Tibial artery (tissue), 4 donors: Measurements from ENCODE around the gene MORN4.

Experiments used
- DNase-seq, 2 donors: peaks; one replicate each; pipeline ENCODE4 v3.0.0-alpha.2; 2019
- H3K27ac ChIP-seq, 2 donors: fragments of 200-600 bp; sonication (generic) in 1 of 2; 1 replicate in 1 of 2; 2 replicates in 1 of 2; pipeline ENCODE4 v1.5.1; 2018 to 2019; ENCODE audit warnings: mild to moderate bottlenecking in 1 of 2
- H3K27me3 ChIP-seq, 2 donors: fragments of 200-600 bp; sonication (generic) in 1 of 2; one replicate each; pipeline versions ENCODE4 v1.5.1 to v1.6.0; 2016 to 2019
- H3K36me3 ChIP-seq, 3 donors: fragments of 200-600 bp; sonication (generic) in 2 of 3; one replicate each; pipeline ENCODE4 v1.5.1; 2016 to 2019; ENCODE audit warnings: mild to moderate bottlenecking in 2 of 3
- H3K4me1 ChIP-seq, 4 donors: fragments of 200-600 bp; sonication (generic) in 2 of 4; 1 replicate in 3 of 4; 2 replicates in 1 of 4; pipeline ENCODE4 v1.5.1; 2016 to 2019
- H3K4me3 ChIP-seq, 2 donors: fragments of 200-600 bp; sonication (generic) in 1 of 2; 1 replicate in 1 of 2; 2 replicates in 1 of 2; pipeline ENCODE4 v1.5.1; 2018 to 2019; ENCODE audit warnings: mild to moderate bottlenecking in 2 of 2
- H3K9me3 ChIP-seq, 3 donors: fragments of 200-600 bp; sonication (generic) in 1 of 3; one replicate each; pipeline ENCODE4 v1.5.1; 2016 to 2019
- CTCF ChIP-seq, 2 experiments: fragments of 200-600 bp in 1 of 2; fragments of 450-650 bp in 1 of 2; IDR thresholded peaks; one replicate each; pipeline ENCODE4 v1.5.1; 2017 to 2019; ENCODE audit warnings: antibody characterized with exemption in 2 of 2, mild to moderate bottlenecking in 1 of 2, moderate library complexity in 1 of 2
- intact Hi-C: fragments of 100-400 bp; cut with DNase I; formaldehyde crosslinking; loops from one replicate; pipeline ENCODE4 v1.15.0; 2023; ENCODE audit warnings: low total_unique reads

The MORN4 gene

DNA sequence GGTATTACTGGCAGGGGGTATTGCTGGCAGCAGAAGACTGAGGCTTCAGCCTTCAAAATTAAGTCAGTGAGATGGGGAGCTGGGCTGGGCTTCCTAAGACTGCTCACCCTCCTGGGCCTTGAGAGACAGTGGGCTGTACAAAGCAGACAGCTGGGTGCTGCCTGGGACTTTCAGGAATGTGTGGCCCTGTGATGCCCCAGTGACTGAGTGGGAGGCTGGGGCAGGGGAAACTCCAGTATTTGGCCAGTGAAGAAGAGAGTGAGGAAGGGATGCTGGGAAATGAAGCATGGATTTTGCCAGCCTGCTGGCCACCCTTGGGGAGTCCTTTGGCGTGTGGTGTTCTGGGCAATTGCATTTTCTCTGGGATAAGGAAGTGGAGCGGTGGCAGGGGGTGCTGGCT, 60.3 kb downstream of the MORN4 start:
- H3K27me3 ChIP-seq, result no peaks in the 10 kb centered on the region
- peaks cover 0 to 41% (median 28%) of the 10 kb centered on the region in 4 donors for H3K4me1 ChIP-seq
- no peak overlapping the region for H3K27ac ChIP-seq
- DNase-seq, result no peak
- H3K4me3 ChIP-seq, result no peak overlapping the region
- intact Hi-C loops, result no loop called here
- H3K36me3 ChIP-seq, result peaks cover 0 to 37% (median 32%) of the 10 kb centered on the region in 3 donors
- no peaks in the 10 kb centered on the region for H3K9me3 ChIP-seq
- no peak for TF ChIP-seq CTCF (IDR thresholded peaks at IDR 0.05)

DNA sequence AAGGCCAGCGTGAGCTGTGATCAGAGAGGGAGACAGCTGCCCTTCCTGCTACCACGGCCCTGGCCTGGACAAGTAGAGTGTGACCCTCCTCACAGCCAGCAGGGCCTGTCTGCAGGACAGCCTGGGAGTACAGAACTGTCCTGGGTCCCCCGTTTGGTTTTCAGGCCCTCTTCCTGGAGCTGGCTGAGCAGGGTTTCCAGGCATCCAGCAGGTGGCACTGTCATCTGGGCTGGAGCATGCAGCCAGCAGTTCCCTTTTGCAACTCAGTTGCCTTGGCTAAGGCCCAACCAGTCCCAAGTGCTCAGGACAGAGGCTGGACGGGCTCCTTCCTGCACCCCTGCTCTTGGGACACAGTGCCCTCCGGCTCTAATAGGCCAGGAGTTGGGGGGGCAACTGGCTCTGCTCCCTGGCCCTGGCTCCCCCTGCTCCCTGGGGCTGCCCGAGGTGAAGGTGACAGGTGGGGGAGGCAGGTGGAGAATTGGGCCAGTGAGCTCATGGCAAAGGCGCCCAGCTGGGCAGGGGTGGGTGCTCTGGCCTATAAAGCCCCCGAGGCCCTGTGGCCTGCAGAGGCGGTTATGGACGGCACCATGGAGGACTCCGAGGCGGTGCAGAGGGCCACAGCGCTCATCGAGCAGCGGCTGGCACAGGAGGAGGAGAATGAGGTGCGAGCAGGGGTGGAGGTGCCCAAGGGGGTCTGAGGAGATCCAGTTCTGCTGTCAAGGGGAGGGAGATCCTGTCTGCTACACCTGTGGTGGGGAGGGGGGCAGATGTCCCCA, 60.9 kb downstream of the MORN4 start, which contains the start of gene ANKRD2:
Gene ANKRD2 (plus strand): TSS at position 566 of the 776 bp plus-strand sequence. CDS start 10 bp downstream, at position 576.
- peak; percentile 80 to 89 for DNase-seq
- intact Hi-C loops, result loop anchor here (1.0 kb wide), 1 partner anchor 41 kb away; no protein-coding TSS in a partner anchor
- Histone ChIP-seq H3K27me3 (no peaks in the 10 kb centered on the region), H3K9me3 (no peaks in the 10 kb centered on the region), H3K4me1 (peaks cover 0 to 41% (median 28%) of the 10 kb centered on the region in 4 donors), H3K27ac (no peak within 1 kb of the TSS), H3K4me3 (no peak within 1 kb of the TSS), H3K36me3 (peaks cover 0 to 40% (median 35%) of the 10 kb centered on the region in 3 donors)
- TF ChIP-seq CTCF (IDR thresholded peaks at IDR 0.05), result peak; percentile 93 to 94

DNA sequence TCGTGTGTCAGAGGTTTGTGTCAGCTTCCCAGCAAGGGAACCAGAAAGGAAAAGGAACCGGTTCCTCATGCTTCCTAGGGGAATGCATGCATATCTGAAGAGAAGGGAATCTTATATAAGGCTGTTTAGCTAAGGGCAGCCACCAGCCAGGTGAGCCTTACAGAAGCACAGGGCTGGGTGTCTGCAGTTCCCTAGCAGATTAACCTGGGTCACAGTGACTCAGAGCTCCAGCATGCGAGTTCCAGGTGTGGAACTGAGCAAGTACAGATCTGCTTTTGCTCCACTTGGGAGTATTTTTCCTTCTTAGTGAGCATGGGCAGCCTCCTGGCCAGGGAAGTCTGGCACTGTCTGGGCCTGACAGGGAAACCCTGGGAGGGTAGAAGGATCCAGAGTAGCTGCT, 61.7 kb downstream of the MORN4 start:
- peaks cover 0 to 40% (median 35%) of the 10 kb centered on the region in 3 donors for H3K36me3 ChIP-seq
- H3K4me3 ChIP-seq, result no peak overlapping the region
- peaks cover 0 to 41% (median 24%) of the 10 kb centered on the region in 4 donors for H3K4me1 ChIP-seq
- intact Hi-C loops, result loop anchor here (1.0 kb wide), 1 partner anchor 42 kb away; no protein-coding TSS in a partner anchor
- TF ChIP-seq CTCF (IDR thresholded peaks at IDR 0.05), result no peak
- H3K9me3 ChIP-seq, result no peaks in the 10 kb centered on the region
- H3K27me3 ChIP-seq, result no peaks in the 10 kb centered on the region
- H3K27ac ChIP-seq, result no peak overlapping the region
- no peak for DNase-seq

GRCh38 chr10:97570789-97571471, 62.4 kb downstream of the MORN4 start:
- intact Hi-C loops, result no loop called here
- no peak overlapping the region for H3K27ac ChIP-seq
- TF ChIP-seq CTCF (IDR thresholded peaks at IDR 0.05), result no peak
- peaks cover 0 to 41% (median 24%) of the 10 kb centered on the region in 4 donors for H3K4me1 ChIP-seq
- DNase-seq, result no peak
- H3K27me3 ChIP-seq, result no peaks in the 10 kb centered on the region
- H3K36me3 ChIP-seq, result peaks cover 0 to 40% (median 35%) of the 10 kb centered on the region in 3 donors
- no peaks in the 10 kb centered on the region for H3K9me3 ChIP-seq
- no peak overlapping the region for H3K4me3 ChIP-seq

DNA sequence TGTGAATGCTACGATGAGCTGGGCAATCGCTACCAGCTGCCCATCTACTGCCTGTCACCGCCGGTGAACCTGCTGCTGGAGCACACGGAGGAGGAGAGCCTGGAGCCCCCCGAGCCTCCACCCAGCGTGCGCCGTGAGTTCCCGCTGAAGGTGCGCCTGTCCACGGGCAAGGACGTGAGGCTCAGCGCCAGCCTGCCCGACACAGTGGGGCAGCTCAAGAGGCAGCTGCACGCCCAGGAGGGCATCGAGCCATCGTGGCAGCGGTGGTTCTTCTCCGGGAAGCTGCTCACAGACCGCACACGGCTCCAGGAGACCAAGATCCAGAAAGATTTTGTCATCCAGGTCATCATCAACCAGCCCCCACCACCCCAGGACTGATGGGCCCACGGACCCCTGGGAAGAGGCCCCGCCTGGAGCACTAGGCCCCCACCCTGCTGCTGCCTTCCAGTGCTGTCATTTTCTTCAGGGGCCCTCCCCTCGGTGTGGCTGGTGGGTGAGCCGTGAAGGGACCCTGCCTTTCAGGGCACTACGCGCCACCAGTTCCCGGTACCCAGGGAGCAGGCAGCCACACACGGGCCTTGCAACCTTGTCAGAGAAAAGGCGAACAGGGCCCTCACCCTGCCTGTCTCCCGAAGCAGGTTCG, 63.0 kb downstream of the MORN4 start:
- intact Hi-C loops, result no loop called here
- no peak overlapping the region for H3K4me3 ChIP-seq
- H3K4me1 ChIP-seq, result peaks cover 0 to 40% (median 24%) of the 10 kb centered on the region in 4 donors
- no peaks in the 10 kb centered on the region for H3K9me3 ChIP-seq
- no peak overlapping the region for H3K27ac ChIP-seq
- TF ChIP-seq CTCF (IDR thresholded peaks at IDR 0.05), result no peak
- DNase-seq, result no peak
- peaks cover 0 to 40% (median 35%) of the 10 kb centered on the region in 3 donors for H3K36me3 ChIP-seq
- no peaks in the 10 kb centered on the region for H3K27me3 ChIP-seq
